ENCODE data around the gene SRL.
"Not testable (repeated sequence)": the region's sequence is repeated elsewhere in the genome, so short reads cannot be mapped to it uniquely, and the experiment has no call there.

SRL gene

GRCh38 chr16:4262303-4262835 is 20.5 kb upstream of the SRL start:
- TF ChIP-seq, protein P1, sequence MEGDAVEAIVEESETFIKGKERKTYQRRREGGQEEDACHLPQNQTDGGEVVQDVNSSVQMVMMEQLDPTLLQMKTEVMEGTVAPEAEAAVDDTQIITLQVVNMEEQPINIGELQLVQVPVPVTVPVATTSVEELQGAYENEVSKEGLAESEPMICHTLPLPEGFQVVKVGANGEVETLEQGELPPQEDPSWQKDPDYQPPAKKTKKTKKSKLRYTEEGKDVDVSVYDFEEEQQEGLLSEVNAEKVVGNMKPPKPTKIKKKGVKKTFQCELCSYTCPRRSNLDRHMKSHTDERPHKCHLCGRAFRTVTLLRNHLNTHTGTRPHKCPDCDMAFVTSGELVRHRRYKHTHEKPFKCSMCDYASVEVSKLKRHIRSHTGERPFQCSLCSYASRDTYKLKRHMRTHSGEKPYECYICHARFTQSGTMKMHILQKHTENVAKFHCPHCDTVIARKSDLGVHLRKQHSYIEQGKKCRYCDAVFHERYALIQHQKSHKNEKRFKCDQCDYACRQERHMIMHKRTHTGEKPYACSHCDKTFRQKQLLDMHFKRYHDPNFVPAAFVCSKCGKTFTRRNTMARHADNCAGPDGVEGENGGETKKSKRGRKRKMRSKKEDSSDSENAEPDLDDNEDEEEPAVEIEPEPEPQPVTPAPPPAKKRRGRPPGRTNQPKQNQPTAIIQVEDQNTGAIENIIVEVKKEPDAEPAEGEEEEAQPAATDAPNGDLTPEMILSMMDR (IDR thresholded peaks at IDR 0.05; ENCODE audit: control insufficient read depth, extremely low read depth, insufficient read depth): no peak
- H3K4me3 ChIP-seq (ENCODE audit: low read depth, low read length): no peak overlapping the region
- DNase-seq (ENCODE audit: low read depth): no peak

DNA sequence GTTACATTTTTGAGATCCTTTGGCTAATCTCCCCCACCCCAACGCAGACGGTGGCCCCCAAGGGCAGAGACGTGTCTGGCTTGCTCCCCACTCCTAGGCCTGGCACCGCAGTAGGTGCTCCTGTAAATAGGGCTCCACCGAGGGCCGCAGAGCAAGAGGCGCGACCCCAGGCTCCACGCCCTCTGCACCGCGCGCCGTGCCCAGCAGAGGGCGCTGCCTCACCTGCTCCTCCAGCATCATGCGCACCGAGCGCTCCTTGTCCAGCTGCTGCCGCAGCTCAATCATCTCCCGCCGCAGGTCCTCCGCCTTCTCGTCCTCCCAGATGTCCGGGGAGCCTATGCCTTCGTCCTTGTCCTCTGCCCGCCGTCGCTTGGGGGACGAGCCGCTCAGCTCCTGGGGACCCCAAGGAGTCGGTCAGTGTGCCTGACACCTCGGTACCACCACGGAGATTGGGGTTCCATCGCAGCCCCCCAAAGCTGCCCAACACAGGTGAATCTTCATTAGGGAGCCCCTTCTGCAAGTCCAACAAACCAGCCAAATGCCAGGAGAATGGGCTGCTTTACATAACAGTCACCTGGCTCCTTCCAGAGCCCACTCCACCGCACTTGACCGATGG is 19.8 kb upstream of the SRL start:
- TF ChIP-seq, protein P1 (IDR thresholded peaks at IDR 0.05; ENCODE audit: control insufficient read depth, extremely low read depth, insufficient read depth): peak; percentile 39
- no peak for DNase-seq (ENCODE audit: low read depth)
- H3K4me3 ChIP-seq (ENCODE audit: low read depth, low read length): no peak overlapping the region

- peak; percentile 84 for DNase-seq (ENCODE audit: low read depth)
- TF ChIP-seq, protein P1 (IDR thresholded peaks at IDR 0.05; ENCODE audit: control insufficient read depth, extremely low read depth, insufficient read depth): no peak
- H3K4me3 ChIP-seq (ENCODE audit: low read depth, low read length): no peak overlapping the region
These were observed 18.5 kb upstream of the SRL start for GRCh38 chr16:4260360-4260759.

DNA sequence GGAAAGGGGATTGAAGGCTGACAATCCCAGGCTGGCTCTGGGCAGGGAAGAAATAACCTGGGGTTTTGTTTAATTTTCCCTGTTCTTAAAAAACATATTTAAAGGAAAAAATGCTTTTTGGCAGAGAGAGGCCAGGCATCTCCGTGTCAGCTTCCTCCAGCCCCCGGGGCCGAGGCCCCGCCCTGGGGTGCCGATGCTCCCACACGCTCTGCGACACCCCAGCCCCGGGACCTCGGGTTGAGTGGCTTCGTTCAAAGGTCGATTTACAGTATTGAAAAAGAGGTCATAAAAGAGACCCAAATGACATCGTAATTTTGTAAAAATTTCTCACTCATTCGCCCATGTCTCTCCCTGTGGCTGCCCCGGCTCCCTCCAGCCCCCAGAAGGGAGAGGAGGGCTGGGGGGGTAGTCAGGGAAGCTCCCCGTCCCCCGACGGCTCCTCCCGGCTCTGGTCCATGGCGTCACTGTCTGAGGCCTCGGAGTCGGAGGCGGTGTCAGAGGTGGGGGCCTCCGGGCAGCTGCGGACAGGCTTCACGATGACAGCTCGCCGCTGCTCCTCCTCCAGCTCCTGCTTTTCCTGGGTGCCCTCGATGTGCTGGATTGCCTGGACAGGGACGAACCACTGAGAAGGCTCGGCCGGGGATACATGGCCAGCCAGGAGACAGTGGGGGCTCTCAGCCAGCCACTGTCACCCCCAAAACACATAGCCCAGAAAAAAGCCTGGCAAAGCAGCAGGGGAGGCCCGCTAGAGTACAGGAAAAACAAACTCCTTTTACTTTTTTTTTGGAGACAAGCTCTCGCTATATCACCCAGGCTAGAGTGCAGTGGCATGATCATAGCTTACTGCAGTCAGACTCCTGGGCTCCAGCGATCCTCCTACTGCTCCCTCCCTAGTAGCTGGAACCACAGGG is 16.0 kb upstream of the SRL start:
- no peak for DNase-seq (ENCODE audit: low read depth)
- TF ChIP-seq, protein P1 (IDR thresholded peaks at IDR 0.05; ENCODE audit: control insufficient read depth, extremely low read depth, insufficient read depth): no peak
- H3K4me3 ChIP-seq (ENCODE audit: low read depth, low read length): no peak overlapping the region

- DNase-seq (ENCODE audit: low read depth): peak; percentile 97
- TF ChIP-seq, protein P1 (IDR thresholded peaks at IDR 0.05; ENCODE audit: control insufficient read depth, extremely low read depth, insufficient read depth): no peak
- H3K4me3 ChIP-seq (ENCODE audit: low read depth, low read length): peak overlapping the region; percentile 54
These were observed 11.7 kb upstream of the SRL start for GRCh38 chr16:4253394-4254150.

DNA sequence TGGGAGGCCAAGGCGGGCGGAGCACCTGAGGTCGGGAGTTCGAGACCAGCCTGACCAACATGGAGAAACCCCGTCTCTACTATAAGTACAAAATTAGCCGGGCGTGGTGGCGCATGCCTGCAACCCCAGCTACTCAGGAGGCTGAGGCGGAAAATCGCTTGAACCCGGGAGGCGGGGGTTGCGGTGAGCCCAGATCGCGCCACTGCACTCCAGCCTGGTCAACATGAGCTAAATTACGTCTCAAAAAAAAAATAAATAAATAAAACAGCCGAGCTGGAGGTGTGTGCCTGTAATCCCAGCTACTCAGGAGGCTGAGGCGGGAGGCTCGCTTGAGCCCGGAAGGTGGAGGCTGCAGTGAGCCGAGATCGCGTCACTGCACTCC is 11.1 kb upstream of the SRL start:
- H3K4me3 ChIP-seq (ENCODE audit: low read depth, low read length): peak overlapping the region; percentile 54
- DNase-seq (ENCODE audit: low read depth): not testable (repeated sequence)

Data from LNCaP clone FGC (cell line).